GM12891 (cell line): Measurements from ENCODE around the gene RNU2-63P.

Experiments
- POLR2A ChIP-seq: IDR thresholded peaks from 2 replicates; pipeline ENCODE4 v1.6.1; 2011; ENCODE audit warnings: low read depth, low read length, control low read depth
- POLR2AphosphoS5 ChIP-seq: IDR thresholded peaks from 2 replicates; pipeline ENCODE4 v1.6.1; 2011; ENCODE audit warnings: low read depth, low read length, control low read depth

DNA sequence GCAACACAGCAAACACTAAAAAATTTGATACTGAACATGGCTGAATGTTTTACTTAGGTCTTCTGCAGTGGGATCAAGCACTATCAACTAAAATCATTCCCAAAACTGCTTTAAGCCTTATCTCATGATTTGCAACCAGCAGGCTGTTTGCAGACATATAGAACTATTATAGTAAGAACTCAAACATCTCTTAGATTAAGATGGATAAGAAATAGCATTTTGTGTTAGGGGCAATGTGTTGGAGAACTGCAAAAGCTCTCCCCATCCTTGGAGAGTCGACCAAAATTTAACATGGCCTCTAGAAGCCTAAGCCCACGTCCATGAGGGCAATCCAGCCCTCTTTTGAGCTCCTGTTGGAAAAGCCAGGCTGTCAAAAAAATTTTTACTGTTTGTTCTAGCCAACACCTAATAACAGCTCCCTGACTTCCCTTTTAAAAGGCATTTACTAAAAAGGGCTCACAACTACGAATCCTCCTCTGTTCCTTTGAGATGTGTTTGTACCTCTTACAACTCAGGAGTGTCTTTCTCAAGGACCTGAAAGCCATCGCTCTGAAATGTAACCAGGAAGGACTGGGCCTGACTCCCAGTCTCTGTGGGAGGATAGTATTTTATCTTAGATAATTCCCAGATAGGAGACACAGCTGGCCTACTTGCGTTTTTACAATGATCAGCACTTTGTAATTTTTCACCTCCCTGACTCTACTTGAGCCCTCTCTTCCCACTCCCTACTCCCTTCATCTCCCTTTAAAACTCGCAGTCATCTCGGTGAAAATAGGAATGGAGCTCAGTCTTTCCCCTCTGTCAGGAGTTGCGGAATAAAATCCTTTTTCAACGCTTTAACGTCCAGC, 37.8 kb upstream of the RNU2-63P start:
- TF ChIP-seq POLR2AphosphoS5 (no peak), POLR2A (no peak)
